DMS79 treated with DMSO at 0.1 percent for 48 hours (cell line): Measurements from ENCODE around the gene PRTG.
"Not testable (repeated sequence)": the region's sequence is repeated elsewhere in the genome, so short reads cannot be mapped to it uniquely, and the experiment has no call there.

Experiments used
- DNase-seq: peaks from one replicate; lab custom pipeline; 2025; lab: John Stamatoyannopoulos, UW

PRTG gene

DNA sequence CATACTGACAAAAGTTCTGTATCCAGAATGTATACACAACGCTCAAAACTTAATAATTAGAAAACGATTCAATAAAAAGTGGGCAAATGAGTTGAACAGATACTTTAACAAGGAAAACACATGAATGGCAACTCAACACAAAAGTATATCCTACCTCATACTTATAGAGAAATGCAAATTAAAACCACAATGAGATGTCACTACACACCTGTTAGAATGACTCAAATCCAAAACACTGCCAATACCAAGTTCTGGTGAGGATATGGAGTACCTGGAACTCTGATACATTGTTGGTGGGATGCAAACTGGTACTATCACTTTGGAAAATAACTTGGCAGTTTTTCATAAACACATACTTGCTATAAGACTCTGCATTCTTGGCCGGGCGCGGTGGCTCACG, 42.1 kb downstream of the PRTG start:
- DNase-seq = no peak

DNA sequence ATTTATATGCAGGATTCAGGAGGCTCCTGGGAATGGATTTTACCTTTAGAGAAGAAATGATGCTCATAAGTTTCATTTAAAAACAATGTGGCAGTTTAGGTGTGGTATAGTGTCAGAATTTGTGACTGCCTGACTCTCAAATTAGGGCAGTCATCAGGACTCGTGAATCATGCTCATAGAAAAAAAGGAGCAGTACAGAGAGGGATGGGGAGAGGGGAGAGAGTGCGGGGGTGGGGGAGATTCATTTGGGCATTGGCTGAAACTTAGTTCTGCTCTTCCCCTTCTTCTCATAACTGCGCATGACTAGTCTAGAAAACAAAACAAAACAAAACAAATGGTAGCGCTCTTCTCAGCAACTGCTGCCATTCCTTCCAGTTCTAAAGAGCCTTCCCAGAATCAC, 44.3 kb downstream of the PRTG start:
- DNase-seq = no peak

DNA sequence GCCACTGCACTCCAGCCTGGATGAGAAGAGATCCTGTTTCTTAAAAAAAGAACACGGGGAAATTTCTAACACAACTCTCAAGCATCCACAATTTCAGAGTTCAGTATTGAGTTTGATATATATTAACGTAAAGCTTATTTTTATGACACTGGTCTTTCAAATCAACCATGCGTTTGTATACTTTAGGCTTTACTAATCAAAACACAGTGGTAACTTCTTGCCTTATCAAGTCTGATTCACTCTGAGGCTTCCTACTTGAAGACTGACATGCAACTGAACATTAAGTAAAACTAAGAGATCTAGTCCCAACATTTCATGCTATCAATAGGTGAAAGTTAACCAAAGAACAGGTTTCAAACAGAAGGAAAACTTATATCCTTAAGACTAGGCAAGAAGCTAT, 46.7 kb downstream of the PRTG start:
- no peak for DNase-seq

DNA sequence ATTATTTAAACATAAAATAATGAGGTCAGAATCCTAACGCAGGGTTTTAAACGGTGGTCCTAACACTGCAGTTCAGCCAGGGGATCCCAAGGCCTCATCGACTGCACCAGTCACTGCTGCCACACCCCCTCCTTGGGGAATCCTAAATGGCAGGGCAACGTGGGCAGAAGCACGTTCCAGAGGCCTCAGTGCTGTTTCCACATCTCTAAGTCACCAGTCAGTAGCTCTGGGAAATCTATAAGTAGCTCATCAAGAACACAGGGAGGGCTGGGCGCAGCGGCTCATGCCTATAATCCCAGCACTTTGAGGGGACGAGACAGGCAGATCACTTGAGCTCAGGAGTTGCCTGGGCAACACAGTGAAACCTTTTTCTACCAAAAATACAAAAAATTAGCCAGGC, 47.5 kb downstream of the PRTG start:
- no peak for DNase-seq

DNA sequence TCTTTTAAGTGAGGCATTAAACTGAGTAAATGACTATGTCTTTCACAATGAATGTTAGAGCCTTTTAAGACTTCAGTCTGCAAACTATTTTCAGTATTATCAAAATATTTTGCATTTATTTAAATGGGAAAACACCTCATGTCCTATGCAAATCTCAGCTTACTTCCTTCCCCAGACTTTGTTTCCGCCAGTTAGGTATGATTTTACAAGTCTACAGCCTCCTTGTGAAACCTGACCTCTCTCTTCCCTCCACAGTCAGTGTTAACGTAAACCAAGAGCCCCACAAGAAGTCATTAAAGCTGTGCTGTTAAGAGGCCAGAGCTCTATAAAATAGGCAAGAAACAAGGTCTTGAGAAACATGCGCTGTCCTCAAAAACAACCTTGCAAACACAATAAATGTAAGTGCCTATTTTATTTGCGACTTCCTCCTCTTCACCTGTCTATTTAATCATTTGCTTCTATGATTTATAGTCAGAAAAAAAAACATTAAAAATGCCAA, 48.3 kb downstream of the PRTG start:
- peak; percentile 25 for DNase-seq

DNA sequence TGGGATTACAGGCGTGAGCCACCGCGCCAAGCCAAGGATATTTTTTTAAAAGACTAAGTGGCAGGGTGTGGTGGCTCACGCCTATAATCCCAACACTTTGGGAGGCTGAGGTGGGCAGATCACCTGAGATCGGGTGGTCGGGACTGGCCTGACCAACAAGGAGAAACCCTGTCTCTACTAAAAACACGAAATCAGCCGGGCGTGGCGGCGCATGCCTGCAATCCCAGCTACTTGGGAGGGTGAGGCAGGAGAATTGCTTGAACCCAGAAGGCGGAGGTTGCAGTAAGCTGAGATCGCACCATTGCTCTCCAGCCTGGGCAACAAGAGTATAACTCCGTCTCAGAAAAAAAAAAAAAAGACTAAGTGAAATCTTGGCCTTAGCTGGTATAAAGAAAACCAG, 49.8 kb downstream of the PRTG start:
- DNase-seq = not testable (repeated sequence)

DNA sequence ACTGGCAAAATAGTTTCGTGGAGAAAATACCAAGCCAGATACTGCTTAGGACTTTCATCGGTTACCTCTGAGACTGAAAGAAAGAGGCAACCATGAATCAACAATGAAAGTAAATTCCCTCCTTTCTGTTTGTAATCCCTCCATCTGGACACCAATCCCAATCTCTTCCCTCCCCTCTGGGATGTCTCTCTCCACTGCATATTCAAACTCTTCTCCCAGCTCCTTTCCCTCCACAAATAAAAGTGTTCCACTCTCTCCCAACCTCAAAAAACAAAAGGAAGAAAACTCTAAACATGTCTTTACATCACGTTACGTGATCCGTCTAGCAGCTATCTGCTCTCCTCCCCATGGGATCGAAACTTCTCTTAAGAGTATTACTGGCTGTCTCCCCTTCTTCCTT, 55.2 kb downstream of the PRTG start:
- no peak for DNase-seq

DNA sequence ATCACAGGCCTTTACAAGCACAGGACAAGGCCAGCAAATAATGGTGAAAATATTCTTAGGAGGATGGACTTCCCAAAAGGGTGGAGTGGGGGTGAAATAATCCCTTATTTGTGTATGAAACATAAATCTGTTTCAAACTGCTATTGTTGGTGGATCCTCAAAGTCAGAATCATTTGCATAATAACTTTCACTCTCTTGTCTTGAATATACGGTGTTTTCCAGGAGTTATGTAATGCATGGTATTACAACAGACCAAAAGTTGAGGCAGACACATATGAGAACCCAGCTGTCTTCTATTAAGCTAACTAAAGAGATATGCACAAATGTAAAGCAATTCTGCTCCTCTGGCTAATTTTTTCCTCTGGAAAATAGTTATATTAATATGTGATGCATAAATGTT, 57.7 kb downstream of the PRTG start:
- no peak for DNase-seq

DNA sequence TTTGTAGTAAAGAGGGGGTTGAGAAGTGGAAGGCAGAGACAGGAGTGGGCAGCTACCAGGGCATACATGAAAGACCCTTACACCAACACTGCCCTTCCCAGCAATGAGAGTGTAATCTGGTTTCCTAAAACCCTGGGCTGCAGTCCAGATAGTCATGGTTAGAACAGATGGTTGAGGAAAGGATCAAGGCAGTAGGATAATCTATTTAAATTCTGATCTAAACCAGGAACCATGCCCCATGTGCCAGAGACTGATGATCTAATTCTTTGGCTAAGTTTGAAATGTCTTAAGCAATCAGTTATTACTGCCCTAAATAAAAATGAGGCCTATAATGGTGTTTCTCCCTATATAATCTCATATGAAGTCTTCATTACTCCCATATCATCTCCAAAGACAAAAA, 59.6 kb downstream of the PRTG start:
- DNase-seq = no peak

DNA sequence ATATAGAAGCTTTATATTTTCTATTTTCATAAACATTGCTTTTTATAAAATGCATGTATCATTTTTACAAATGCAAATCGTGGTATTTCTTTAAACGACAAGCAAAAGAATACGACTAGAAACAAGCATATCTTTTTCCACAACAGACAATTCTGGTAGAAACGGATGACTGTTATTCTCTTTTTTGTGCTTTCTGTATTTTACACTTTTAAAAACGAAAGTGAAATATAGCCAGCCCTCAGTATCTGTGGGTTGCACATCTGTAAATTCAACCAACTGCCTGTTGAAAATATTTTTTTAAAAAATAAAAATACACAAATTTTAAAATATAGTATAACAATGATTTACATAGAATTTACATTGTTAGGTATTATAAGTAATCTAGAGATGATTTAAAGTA, 61.3 kb downstream of the PRTG start:
- no peak for DNase-seq

DNA sequence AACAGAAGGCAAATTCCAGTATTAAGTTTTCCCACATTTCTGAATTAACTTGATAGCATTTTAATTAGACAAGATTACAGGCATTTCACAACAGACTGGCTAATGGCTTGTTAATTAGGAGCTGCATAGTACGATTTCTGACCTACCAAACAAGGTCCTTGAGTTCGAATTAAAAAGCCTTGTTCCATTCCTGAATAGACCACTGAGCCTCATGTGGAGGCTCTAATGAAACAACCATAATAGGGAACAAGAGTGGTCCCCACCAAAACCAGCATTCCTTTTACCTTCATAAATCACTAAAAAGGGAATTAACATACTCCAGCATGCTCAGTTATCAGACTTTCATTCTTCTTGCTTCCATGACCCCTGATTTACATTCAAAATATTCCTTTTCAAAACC, 66.4 kb downstream of the PRTG start:
- DNase-seq = no peak

DNA sequence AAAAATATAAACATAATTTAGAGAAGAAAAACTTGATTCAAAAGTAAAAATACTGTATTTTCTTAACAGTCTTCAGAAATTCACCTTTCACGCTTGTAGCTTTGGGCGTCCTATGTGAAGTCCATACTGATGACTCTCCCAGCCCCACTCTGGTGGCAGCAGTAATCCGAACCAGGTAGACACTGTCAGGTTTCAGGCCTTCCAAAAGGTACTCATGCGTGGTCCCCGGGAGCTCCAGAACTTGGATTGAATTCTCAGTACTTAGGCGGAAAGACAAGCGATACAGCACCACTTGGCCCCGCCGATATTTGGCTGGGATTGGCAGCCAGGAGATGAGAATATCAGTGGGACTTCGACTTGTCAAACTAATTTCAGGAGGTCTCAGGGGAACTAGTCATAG, 69.7 kb downstream of the PRTG start:
- DNase-seq = no peak

DNA sequence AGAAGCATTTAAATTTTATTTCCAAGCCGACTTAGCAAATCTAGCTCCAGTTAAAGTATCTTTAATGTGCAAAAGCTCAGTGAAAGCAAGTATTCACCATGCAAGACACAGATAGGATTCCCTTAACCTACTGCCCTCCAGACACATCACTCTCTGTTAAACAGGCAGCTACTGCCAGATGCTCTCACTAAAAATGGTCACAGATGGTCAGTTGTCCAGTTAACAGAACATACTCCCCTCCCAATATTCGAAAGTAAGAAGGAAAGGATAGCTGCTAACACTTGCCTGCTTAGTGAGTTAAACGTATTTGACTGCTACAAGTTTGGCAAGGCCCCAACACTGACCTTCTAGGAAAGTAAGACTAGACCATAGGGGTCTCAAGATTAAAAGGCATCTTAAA, 73.7 kb downstream of the PRTG start:
- DNase-seq = no peak

DNA sequence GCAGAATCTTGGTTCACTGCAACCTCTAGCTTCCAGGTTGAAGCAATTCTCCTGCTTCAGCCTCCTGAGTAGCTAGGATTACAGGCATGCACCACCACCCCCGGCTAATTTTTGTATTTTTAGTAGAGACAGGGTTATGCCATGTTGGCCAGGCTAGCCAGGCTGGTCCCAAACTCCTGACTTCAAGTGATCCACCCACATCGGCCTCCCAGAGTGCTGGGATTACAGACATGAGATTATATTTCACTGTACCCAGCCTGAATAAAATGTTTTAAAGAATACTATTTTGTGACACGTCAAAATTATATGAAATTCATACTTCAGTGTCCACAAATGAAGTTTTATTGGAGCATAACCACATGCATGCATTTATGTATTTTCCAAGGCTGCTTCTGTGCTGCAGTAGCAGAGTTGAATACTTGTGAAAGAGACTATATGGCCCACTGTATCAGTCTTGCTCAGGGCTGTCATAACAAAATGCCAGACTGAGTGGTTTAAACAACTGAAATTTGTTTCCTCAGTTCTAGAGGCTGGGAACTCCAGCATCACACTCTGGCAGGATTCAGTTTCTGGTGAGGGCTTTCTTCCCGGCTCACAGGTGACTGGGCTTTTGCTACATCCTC, 77.2 kb downstream of the PRTG start:
- no peak for DNase-seq

DNA sequence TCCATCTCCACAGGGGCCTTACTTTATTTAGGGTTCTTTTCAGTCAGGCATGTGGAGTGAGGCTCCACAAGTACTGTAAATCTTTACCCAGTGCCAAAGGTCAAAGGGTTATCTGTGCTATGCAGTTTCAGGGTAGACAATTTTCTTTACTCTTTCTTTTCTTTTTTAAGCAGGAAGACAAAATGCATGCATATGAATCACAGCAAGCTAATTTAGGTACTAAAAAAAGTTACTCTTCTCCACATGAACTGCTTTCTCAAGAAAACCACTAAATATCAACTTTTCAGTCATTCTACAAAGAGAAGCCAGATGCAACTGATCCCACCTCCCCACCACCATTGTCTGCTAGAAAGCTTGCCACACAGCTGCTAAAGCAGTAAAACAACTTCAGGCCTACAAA, 81.5 kb downstream of the PRTG start:
- no peak for DNase-seq

DNA sequence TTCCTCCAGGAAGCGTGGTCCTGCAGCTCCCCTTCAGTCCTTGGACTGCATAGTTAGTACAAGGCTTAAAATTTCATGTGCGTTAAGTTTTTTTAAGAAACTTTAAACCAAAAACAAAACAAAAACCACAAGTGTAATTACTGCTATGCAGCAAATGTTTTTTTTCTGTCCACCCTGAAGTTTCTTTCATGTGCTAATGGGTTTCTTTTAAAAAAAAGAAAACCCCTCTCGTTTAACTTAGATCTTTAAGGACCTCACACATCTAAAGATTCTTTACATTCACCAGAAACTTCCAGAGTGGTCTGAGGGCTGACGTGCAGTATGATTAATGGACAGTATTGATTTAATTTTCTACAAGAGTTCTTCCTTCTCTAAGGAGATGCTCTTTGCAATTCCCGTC, 82.8 kb downstream of the PRTG start:
- no peak for DNase-seq

DNA sequence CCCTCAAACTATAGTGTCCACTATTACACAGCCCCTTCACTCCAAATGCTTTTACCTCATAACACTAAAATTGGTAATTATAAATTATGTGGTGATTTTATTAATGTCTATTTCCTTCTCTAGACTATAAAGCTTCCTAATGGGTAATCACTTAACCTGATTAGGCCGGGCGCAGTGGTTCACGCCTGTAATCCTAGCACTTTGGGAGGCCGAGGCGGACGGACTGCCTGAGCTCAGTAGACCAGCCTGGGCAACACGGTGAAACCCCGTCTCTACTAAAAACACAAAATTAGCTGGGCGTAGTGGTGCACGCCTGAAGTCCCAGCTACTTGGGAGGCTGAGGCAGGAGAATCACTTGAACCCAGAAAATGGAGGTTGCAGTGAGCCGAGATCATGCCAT, 83.5 kb downstream of the PRTG start:
- DNase-seq = no peak

DNA sequence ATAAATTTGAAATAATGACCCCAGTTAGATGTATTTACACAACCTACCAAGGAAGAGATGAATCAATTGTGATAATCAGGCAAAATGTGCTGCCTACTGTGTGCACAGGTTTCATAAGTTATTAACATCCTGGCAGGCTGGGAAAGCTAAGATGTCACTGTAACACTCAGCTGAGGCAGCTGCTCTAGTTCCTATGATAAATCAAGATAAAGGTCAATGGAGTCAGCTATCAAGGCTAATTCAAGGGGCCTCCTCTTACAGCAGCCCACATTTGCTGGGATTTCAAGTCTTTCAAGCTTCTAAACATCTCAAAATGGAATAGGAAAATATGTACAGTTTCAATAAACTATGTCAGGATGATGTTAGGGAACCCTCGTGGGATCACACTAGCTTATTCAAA, 84.1 kb downstream of the PRTG start:
- DNase-seq = no peak

DNA sequence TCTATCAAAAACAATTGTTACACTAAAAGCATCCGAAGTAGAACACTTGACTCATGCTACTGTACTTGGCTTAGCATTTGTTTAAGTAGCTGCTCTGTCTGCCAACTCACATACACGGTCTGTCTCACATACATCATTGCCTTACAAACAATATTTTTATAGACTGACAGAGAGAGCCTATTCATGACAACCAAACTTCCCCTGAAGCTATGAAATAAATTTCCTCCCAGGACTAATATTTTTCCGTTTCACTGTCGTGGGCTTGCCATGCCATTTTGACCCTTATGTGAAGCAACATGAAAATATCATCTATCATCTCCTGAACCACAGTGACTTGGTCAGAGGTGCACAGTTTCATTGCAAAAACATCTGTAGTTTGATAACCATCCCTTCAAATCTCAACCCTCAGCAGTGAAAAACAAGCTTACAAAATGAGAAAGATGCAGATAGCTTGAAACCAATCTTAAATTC, 88.4 kb downstream of the PRTG start:
- DNase-seq = no peak

DNA sequence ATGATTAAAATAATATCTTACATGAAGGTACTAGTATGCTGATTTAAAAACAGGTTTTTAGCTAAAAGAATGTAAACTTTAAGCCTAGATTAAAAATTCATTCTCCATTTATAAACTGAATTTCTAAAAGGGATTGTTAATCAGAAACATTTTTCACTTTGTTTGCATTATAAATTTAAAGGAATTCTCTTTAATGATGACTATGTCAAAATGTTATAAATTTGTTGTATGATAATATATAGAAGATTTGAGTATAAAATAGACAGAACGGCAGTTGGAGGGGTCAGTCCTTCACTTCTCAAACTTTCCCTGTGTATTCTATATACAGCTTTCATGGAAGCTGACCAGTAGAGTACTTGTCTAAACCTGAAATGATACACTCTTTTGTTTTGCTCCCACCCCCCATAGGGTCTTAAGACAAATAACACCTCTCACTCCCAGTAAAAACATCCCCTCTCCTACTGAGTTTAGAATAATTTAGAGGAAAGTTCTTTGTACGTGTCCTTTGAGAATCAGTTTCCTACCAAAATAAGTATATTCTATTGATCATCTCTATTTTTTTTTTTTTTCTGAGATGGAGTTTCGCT, 90.0 kb downstream of the PRTG start:
- DNase-seq = no peak

DNA sequence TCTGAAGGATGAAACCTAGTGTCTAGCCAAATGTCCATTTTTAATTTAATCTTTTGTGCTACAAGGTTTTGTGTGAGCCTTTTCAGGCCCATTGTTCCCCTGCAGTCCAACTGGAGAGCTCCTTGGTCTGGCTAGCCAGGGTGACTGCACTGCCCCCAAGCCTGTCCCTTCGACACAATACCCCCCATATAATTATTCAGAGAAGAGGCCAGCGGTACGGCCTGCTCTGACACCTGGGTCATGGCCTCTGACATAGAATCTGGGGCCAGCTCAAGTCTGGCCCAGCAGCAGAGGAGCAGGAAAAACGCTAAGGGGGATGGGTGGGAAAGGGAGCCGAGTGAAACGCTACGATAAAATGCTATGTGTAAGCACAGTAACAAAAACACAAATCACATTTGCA, 90.6 kb downstream of the PRTG start:
- DNase-seq = no peak

DNA sequence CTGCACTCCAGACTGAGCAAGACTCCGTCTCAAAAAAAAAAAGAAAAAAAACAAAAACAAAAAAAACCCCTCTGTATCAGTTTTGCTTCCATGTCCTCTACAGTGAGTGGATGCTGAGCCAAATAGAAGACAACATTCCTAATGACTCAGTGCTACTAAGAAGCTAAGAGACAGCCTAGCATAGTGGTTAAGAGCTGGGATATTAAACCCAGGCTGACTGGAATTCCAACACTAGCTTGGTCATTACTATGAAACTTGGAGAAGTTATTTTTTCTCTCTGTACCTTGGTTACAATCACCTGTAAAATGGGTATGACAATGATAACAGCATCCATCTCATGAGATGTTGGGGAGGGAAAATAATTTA, 93.9 kb downstream of the PRTG start:
- no peak for DNase-seq

DNA sequence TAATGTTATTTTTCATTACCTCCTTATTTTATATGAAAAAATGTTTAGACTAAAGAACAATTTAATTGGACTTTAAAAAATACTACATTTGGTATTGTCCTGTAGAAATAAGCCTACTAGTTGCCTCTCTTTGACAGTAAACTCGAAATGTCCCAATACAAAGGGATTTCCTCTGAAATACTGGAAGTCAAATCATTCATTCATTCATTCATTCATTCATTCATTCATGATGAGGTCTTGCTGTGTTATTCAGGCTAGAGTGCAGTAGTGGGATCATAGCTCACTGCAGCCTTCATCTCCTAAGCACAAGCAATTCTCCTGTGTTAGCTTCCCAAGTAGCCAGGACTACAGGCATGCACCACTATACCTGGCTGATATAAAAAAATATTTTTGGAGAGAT, 104.2 kb downstream of the PRTG start:
- no peak for DNase-seq

DNA sequence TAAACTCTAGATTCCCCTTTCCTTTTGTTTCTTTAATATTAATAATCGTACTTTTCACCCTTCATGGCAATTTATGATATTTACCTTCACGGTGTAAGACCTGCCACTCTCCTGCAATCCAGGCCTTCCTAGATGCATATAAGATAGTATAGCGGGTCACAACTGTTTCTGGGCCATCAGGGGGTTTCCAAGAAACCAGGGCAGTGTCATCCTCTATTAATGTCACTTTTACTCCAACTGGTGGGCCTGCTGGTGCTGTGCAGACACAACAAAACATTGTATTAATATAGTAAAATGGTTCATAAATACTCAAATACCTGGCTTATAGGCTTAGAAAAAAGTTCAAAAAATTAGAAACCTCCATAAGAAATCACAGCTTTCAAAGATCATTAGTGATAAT, 105.9 kb downstream of the PRTG start:
- DNase-seq = no peak
